ENCODE data around the gene PAK5.

GRCh38 chr20:9686001-9686400 is 152.9 kb downstream of the PAK5 start:
- TF ChIP-seq EZH2 (IDR thresholded peaks at IDR 0.05; ENCODE audit: insufficient read depth, poor library complexity, severe bottlenecking): no peak
- no peak for TF ChIP-seq EZH2phosphoT487 (IDR thresholded peaks at IDR 0.05; ENCODE audit: insufficient read depth, low read depth)

All from GM23248 (cell line).